Measurements from ENCODE around the gene CADPS2. TPM values are rescaled to one million over a fixed set of nuclear protein-coding genes. Genes with fewer than 3 reads are reported as not detected.

Gene CADPS2
- total RNA-seq, 2 experiments from 2014 or later: not detected

GRCh38 chr7:122416336-122416735 lies 469.9 kb downstream of the CADPS2 start:
- Mint-ChIP-seq H3K9me3 (peaks cover 4% of the 10 kb centered on the region), H3K4me3 (no peak overlapping the region), H3K36me3 (ENCODE audit: low read depth) (no peaks in the 10 kb centered on the region), H3K27ac (no peak overlapping the region), H3K27me3 (no peaks in the 10 kb centered on the region), H3K4me1 (ENCODE audit: low read depth) (no peaks in the 10 kb centered on the region)
- intact Hi-C loops (cut with micrococcal nuclease): no loop called here
- TF ChIP-seq CTCF (IDR thresholded peaks at IDR 0.05): no peak
- DNase-seq: no peak
- CTCF ChIA-PET: no interaction called here
- POLR2A ChIA-PET: no interaction called here
- no peak for ATAC-seq

GRCh38 chr7:122415510-122415909 lies 470.8 kb downstream of the CADPS2 start:
- H3K9me3 Mint-ChIP-seq: peaks cover 6% of the 10 kb centered on the region
- H3K36me3 Mint-ChIP-seq (ENCODE audit: low read depth): no peaks in the 10 kb centered on the region
- H3K27me3 Mint-ChIP-seq: no peaks in the 10 kb centered on the region
- no peak overlapping the region for H3K27ac Mint-ChIP-seq
- intact Hi-C loops (cut with micrococcal nuclease): no loop called here
- CTCF ChIA-PET: no interaction called here
- DNase-seq (no peak), ATAC-seq (no peak)
- no peak for TF ChIP-seq CTCF (IDR thresholded peaks at IDR 0.05)
- POLR2A ChIA-PET: no interaction called here
- no peaks in the 10 kb centered on the region for H3K4me1 Mint-ChIP-seq (ENCODE audit: low read depth)
- no peak overlapping the region for H3K4me3 Mint-ChIP-seq

GRCh38 chr7:122413339-122413738 lies 472.9 kb downstream of the CADPS2 start:
- ChIA-PET POLR2A (no interaction called here), CTCF (no interaction called here)
- intact Hi-C loops (cut with micrococcal nuclease): no loop called here
- Mint-ChIP-seq H3K27me3 (no peaks in the 10 kb centered on the region), H3K4me3 (no peak overlapping the region), H3K9me3 (peaks cover 4% of the 10 kb centered on the region), H3K27ac (no peak overlapping the region), H3K36me3 (ENCODE audit: low read depth) (no peaks in the 10 kb centered on the region), H3K4me1 (ENCODE audit: low read depth) (no peaks in the 10 kb centered on the region)
- no peak for DNase-seq
- no peak for TF ChIP-seq CTCF (IDR thresholded peaks at IDR 0.05)
- no peak for ATAC-seq

- H3K4me3 Mint-ChIP-seq: no peak overlapping the region
- ChIA-PET CTCF (no interaction called here), POLR2A (no interaction called here)
- H3K9me3 Mint-ChIP-seq: peaks cover 2% of the 10 kb centered on the region
- ATAC-seq: no peak
- intact Hi-C loops (cut with micrococcal nuclease): no loop called here
- DNase-seq: no peak
- no peaks in the 10 kb centered on the region for H3K36me3 Mint-ChIP-seq (ENCODE audit: low read depth)
- no peak for TF ChIP-seq CTCF (IDR thresholded peaks at IDR 0.05)
- H3K27ac Mint-ChIP-seq: no peak overlapping the region
- H3K27me3 Mint-ChIP-seq: no peaks in the 10 kb centered on the region
- H3K4me1 Mint-ChIP-seq (ENCODE audit: low read depth): no peaks in the 10 kb centered on the region
These were observed 473.4 kb downstream of the CADPS2 start for GRCh38 chr7:122412883-122413282.

GRCh38 chr7:122412441-122412840 lies 473.8 kb downstream of the CADPS2 start:
- ChIA-PET POLR2A (no interaction called here), CTCF (no interaction called here)
- DNase-seq (no peak), ATAC-seq (no peak)
- no peaks in the 10 kb centered on the region for H3K36me3 Mint-ChIP-seq (ENCODE audit: low read depth)
- TF ChIP-seq CTCF (IDR thresholded peaks at IDR 0.05): no peak
- intact Hi-C loops (cut with micrococcal nuclease): no loop called here
- H3K27me3 Mint-ChIP-seq: no peaks in the 10 kb centered on the region
- no peaks in the 10 kb centered on the region for H3K4me1 Mint-ChIP-seq (ENCODE audit: low read depth)
- no peak overlapping the region for H3K27ac Mint-ChIP-seq
- H3K9me3 Mint-ChIP-seq: peaks cover 2% of the 10 kb centered on the region
- H3K4me3 Mint-ChIP-seq: no peak overlapping the region

Measured in activated CD8-positive, alpha-beta T cell treated with anti-CD3 and anti-CD28 coated beads for 36 hours (primary cell).